ENCODE measurements around the gene DNAJC16. TPM values are rescaled to one million over a fixed set of nuclear protein-coding genes. Genes with fewer than 3 reads are reported as not detected.
A peak's percentile ranks its signal among the peaks of the same experiment; 100 is the strongest.
"Not testable (repeated sequence)": the region's sequence is repeated elsewhere in the genome, so short reads cannot be mapped to it uniquely, and the experiment has no call there.

DNAJC16 gene
- total RNA-seq, 2 experiments from 2014 or later: 13.4 to 15.6 TPM

DNA sequence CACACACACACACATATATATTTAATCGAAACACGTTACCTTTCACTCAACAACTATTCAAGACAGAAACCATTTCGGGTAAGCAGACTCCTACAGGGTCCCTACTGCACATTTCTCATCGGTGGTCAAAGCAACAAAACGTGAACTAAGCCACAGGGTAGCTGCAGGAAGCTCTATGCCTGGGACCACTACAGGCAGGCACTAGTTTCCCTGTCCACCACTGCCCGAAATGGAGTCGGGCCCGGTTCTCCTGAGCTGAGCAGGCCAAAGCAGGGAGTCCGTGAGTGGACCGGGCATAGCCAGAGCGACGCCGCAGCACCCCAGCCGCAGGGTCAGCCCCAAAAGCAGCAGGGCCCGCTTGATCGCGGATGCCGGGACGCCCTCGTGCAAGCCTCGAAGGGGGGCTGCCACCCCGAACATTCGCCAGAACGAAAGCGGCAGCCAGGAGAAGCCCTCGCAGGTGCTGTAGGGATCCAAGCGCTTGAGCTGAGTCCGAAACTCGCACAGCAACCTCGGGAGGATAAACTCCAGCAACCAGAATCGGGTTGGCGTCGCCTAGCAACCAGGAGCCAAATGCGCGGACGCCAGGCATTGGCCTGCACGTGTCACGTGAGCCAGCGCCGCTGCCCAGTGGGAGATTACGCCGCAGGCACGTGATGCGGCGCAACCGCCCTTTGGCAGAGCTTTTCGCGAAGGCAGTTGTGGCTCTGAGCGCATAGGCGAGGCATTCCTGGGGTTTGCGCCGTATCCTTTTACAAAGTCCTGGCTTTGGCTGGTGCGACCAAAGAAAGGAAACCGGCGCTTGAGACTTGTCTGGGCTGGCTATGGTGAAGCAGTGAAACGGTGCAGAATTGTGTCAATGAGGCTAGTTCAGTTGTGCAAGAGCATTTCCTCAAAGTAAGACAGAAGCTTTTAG is 76.7 kb downstream of the DNAJC16 start:
- Mint-ChIP-seq H3K4me3 (peak overlapping the region; percentile 60), H3K27me3 (ENCODE audit: low read depth) (no peaks in the 10 kb centered on the region), H3K36me3 (ENCODE audit: low read depth) (no peaks in the 10 kb centered on the region), H3K27ac (peak overlapping the region; percentile 22), H3K9me3 (ENCODE audit: insufficient read depth) (no peaks in the 10 kb centered on the region), H3K4me1 (ENCODE audit: low read depth) (peaks cover 11% of the 10 kb centered on the region)
- ATAC-seq (peak; percentile 98), DNase-seq (peak; percentile 96)
- ChIA-PET POLR2A (interaction anchor here (0.8 to 1.8 kb wide), 6 partner anchors 15 to 230 kb away, joined by 3 to 7 read pairs (median 4); no protein-coding TSS in a partner anchor), CTCF (interaction anchor here (0.6 to 3.9 kb wide), 4 partner anchors 9 to 14 kb away, joined by 3 to 15 read pairs (median 7); partner anchors contain the start of gene DDI2)

DNA sequence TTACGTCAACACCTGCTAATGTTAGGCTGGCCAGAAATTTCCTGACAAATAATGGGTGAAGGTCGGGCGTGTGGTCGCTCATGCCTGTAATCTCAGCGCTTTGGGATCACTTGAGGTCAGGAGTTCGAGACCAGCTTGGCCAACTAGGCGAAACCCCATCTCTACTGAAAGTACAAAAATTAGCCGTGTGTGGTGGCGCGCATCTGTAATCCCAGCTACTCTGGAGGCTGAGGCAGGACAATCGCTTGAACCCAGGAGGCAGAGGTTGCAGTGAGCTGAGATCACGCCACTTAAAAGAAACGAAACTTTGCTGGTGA is 77.3 kb downstream of the DNAJC16 start:
- H3K27ac Mint-ChIP-seq: peak overlapping the region; percentile 22
- H3K9me3 Mint-ChIP-seq (ENCODE audit: insufficient read depth); H3K36me3 Mint-ChIP-seq (ENCODE audit: low read depth); ATAC-seq; DNase-seq; H3K27me3 Mint-ChIP-seq (ENCODE audit: low read depth): not testable (repeated sequence)
- ChIA-PET CTCF (interaction anchor here (1.4 to 3.9 kb wide), 3 partner anchors 10 to 15 kb away, joined by 5 to 15 read pairs (median 9); partner anchors contain the start of gene DDI2), POLR2A (interaction anchor here (0.8 to 1.8 kb wide), 6 partner anchors 14 to 243 kb away, joined by 3 to 7 read pairs (median 4); partner anchors contain the start of gene SPEN)
- peaks cover 11% of the 10 kb centered on the region for H3K4me1 Mint-ChIP-seq (ENCODE audit: low read depth)
- peak overlapping the region; percentile 60 for H3K4me3 Mint-ChIP-seq

DNA sequence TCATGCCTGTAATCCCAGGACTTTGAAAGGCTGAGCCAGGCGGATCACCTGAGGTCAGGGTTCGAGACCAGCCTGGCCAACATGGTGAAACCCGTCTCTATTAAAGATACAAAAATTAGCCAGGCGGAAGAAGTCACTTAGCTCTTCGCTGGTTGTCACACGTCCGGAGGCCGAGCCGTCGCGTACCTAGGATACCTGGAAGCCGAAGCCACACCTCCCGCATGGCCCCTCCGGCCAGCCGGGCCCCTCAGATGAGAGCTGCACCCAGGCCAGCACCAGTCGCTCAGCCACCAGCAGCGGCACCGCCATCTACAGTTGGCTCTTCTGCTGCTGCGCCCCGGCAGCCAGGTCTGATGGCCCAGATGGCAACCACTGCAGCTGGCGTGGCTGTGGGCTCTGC is 77.8 kb downstream of the DNAJC16 start:
- DNase-seq; H3K4me3 Mint-ChIP-seq; H3K27ac Mint-ChIP-seq; H3K36me3 Mint-ChIP-seq (ENCODE audit: low read depth); ATAC-seq; H3K27me3 Mint-ChIP-seq (ENCODE audit: low read depth); H3K9me3 Mint-ChIP-seq (ENCODE audit: insufficient read depth): not testable (repeated sequence)
- ChIA-PET CTCF (interaction anchor here (1.4 to 3.9 kb wide), 3 partner anchors 10 to 15 kb away, joined by 5 to 15 read pairs (median 9); partner anchors contain the start of gene DDI2), POLR2A (interaction anchor here (0.8 to 1.8 kb wide), 3 partner anchors 25 to 243 kb away, joined by 4 to 5 read pairs (median 5); partner anchors contain the start of gene SPEN)
- peaks cover 11% of the 10 kb centered on the region for H3K4me1 Mint-ChIP-seq (ENCODE audit: low read depth)

DNA sequence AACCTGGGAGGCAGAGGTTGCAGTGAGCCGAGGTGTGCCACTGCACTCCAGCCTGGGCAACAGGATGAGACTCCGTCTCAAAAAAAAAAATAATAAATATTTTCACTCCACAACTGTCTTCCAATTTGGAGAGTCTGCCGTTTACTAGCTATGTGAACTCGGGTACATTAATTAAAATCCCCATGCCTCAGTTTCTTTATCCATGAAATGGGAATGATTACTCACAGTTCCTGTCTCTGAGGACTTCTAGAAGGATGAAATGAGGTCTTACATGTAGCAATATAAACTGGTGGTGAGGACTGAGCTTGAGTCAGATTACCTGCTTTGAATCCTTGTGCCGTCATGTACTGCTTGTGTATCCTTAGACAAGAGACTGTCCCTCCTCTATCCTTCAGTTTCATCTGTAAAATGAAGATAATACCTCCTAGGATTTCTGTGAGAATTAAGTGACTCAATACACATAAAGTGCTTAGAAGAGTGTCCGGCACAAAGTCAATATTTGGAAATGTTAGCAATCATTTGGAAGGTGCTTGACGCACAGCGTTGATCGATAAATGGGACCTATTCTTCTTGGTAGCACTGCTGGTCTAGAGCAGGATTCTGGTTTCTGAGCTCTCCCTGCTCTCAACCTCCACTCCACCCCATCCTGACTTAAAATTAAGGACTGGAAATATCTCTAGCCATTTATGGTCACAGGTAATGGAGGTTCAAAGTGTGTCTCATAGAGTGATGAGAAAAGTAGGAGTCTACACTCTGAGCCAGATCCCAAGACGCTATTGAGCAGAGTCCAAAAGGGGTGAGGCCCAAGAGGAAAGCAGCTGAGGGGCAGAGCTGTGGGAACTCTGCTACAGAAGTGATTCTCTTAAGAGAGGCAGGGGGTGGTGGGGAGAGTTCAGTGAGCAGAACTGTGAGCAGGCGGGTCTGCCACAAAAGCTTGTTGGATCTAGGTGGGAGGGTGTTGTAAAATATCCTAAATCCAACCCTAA is 79.0 kb downstream of the DNAJC16 start:
- Mint-ChIP-seq H3K27me3 (ENCODE audit: low read depth) (no peaks in the 10 kb centered on the region), H3K4me1 (ENCODE audit: low read depth) (peaks cover 11% of the 10 kb centered on the region), H3K27ac (no peak overlapping the region), H3K36me3 (ENCODE audit: low read depth) (no peaks in the 10 kb centered on the region), H3K4me3 (no peak overlapping the region), H3K9me3 (ENCODE audit: insufficient read depth) (no peaks in the 10 kb centered on the region)
- CTCF ChIA-PET: interaction anchor here (0.9 to 3.9 kb wide), 2 partner anchors 11 to 136 kb away, joined by 3 to 15 read pairs; partner anchors contain the start of gene DDI2
- POLR2A ChIA-PET: interaction anchor here (0.6 kb wide), 1 partner anchor 332 kb away, joined by 5 read pairs; no protein-coding TSS in a partner anchor
- ATAC-seq (no peak), DNase-seq (no peak)

DNA sequence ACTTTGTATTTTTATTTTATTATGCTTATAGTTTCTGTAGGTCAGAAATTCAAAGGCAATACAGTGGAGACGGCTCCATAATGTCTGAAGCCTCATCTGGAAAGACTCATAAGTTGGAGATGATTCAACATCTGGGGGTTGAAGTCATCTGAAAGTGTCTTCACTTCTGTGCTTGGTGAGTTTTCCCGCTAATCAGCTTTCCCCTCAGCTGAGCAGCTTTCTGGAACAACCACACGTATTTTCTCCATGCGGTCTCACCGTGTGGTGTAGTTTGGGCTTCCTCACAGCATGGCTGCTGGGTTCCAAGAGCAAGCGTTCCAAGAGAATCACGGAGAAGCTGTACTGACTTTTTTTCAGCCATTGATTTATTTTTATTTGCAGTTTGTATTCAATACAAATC is 83.0 kb downstream of the DNAJC16 start:
- Mint-ChIP-seq H3K27ac (no peak overlapping the region), H3K36me3 (ENCODE audit: low read depth) (no peaks in the 10 kb centered on the region), H3K27me3 (ENCODE audit: low read depth) (no peaks in the 10 kb centered on the region), H3K4me1 (ENCODE audit: low read depth) (no peaks in the 10 kb centered on the region), H3K9me3 (ENCODE audit: insufficient read depth) (no peaks in the 10 kb centered on the region), H3K4me3 (no peak overlapping the region)
- ChIA-PET POLR2A (no interaction called here), CTCF (no interaction called here)
- no peak for ATAC-seq
- DNase-seq: no peak

DNA sequence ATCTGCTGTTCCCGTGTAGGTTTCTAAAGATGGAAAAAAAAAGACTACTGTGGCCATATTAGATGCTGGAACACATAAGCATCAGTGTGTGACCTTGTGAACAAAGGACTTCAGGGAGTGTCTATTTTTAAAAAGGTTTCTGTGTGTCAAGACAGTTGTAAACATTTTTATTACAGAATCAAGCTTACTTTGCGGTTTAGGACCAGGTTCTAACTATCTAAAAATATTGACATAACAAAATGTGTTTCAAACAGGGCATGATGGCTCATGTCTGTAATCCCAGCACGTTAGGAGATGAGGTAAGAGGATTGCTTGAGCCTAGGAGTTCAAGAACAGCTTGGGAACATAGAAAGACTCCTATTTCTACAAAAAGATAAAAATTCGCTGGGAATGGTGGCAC is 83.5 kb downstream of the DNAJC16 start:
- Mint-ChIP-seq H3K4me1 (ENCODE audit: low read depth) (no peaks in the 10 kb centered on the region), H3K27me3 (ENCODE audit: low read depth) (no peaks in the 10 kb centered on the region), H3K9me3 (ENCODE audit: insufficient read depth) (no peaks in the 10 kb centered on the region), H3K4me3 (no peak overlapping the region), H3K36me3 (ENCODE audit: low read depth) (no peaks in the 10 kb centered on the region), H3K27ac (no peak overlapping the region)
- DNase-seq: no peak
- ChIA-PET POLR2A (no interaction called here), CTCF (no interaction called here)
- no peak for ATAC-seq

DNA sequence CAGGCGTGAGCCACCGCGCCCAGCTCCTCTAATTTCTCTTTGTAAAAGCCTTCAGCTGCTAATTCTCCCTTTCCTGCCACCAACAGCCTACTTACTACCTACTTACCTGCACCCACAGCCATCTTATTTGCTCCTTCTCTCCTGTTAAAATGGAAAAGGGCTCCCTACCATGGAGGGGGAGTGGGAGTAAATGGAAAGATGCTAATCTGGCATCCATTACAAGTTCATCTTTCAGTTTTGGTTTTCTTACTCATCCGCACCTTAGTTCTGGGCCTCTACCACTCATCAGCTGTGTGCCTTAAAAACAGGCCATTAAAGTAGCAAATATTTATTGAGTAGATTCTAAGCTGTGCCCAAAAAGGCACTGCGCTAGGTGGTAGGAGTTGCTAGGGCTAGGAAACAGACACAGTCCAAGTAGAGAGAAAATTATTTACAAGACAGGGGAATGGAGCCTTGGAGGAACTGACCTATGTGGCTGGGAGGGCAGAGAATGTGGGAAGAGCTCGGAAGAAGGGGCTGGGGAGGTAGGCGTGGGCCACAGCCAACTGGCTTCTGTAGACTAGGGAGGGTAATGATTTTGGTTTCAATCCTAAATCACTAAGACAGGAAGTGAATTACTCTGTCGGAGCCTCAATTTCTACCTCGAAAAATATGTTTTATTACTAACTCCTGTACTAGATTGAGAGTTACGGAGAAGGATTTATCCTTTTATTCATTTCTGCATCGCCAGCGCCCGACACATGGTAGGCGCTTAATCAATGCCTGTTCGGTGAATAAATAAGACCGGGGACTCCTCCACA is 89.9 kb downstream of the DNAJC16 start:
- Mint-ChIP-seq H3K9me3 (ENCODE audit: insufficient read depth) (no peaks in the 10 kb centered on the region), H3K4me1 (ENCODE audit: low read depth) (peaks cover 34% of the 10 kb centered on the region), H3K27me3 (ENCODE audit: low read depth) (no peaks in the 10 kb centered on the region), H3K27ac (peak overlapping the region; percentile 85), H3K4me3 (peak overlapping the region; percentile 93), H3K36me3 (ENCODE audit: low read depth) (peaks cover 10% of the 10 kb centered on the region)
- ChIA-PET POLR2A (interaction anchor here (1.1 to 1.2 kb wide), 2 partner anchors 18 to 34 kb away, joined by 3 read pairs; no protein-coding TSS in a partner anchor), CTCF (interaction anchor here (0.6 to 3.3 kb wide), 2 partner anchors 13 to 122 kb away, joined by 3 to 15 read pairs; no protein-coding TSS in a partner anchor)
- peak; percentile 8 for ATAC-seq
- DNase-seq: no peak

DNA sequence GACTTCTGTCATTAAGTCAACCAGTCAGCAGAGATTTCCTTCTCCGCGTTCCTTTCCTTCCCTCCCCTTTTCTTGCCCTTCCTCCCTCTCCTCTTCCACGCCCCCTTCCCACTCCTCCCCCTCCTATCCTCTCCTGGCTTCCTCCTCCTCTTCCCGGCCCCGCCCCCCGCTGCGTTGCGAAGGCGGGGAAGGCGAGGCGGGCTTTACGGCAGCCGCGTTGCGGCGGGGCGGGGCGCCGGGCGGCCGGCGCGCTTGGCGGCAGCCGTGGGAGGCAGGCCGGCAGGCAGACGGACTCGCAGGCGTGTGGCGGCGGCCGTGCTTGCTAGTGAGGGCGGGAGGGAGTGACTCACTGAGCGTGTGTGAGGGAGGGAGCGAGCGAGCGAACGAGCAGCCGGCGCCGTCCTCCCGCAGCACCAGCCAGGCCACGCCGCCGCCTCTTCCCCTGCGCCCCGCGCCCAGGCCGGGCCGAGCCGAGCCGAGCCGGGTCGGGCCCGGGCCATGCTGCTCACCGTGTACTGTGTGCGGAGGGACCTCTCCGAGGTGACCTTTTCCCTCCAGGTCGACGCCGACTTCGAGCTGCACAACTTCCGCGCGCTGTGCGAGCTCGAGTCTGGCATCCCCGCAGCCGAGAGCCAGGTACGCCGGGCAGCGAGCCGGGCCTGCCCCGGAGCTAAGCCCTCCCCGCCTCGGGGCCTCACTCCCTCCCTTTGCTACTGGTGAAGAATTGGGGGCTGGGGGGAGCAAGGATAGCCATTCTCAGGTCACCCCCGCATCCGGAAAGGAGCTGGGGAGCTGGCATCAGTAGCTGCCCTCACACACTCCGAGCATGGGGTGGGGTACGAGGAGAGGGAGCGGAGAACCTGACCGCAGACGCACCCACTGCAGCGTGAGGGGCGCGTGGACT is 90.8 kb downstream of the DNAJC16 start, which contains the start of gene DDI2:
Gene DDI2 (plus strand): TSS at position 286 of the 904 bp plus-strand sequence. CDS start 213 bp downstream, at position 499.
- ChIA-PET POLR2A (interaction anchor here (0.6 to 1.8 kb wide), 11 partner anchors 10 to 348 kb away, joined by 3 to 16 read pairs (median 4); no protein-coding TSS in a partner anchor), CTCF (interaction anchor here (0.8 to 3.3 kb wide), 5 partner anchors 14 to 124 kb away, joined by 3 to 15 read pairs (median 6); no protein-coding TSS in a partner anchor)
- DNase-seq: peak; percentile 94
- Mint-ChIP-seq H3K27me3 (ENCODE audit: low read depth) (no peaks in the 10 kb centered on the region), H3K4me1 (ENCODE audit: low read depth) (peaks cover 37% of the 10 kb centered on the region), H3K9me3 (ENCODE audit: insufficient read depth) (no peaks in the 10 kb centered on the region), H3K27ac (peak within 1 kb of the TSS; percentile 85), H3K4me3 (peak within 1 kb of the TSS; percentile 93), H3K36me3 (ENCODE audit: low read depth) (peaks cover 12% of the 10 kb centered on the region)
- ATAC-seq: peak; percentile 94

DNA sequence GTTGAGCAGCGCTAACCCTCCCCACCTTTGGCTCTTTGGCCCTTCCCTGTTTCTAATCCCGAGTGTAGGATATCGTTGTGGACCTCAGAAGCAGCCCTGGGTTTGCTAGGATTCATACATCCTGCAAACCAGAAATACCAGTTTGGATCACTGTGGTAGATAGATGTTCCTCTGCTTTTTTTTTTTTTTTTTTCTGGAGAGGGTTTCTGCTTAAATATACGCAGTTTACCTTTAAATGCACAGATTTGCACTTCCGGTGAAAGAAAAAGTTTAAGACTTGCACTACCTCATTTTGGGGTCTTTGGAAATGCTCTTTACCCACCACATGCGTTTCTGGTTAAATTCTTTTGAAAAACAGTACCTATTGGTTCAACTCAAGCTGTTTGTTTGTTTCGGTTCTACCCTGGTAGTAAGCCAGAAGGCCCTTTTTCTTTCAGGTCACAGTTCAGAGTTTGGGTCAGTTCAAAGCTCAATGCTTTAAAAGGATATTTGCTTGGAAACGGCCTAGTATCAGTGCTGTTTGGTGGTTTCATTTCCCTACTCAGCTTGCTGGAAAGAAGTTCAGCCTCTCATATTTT is 91.5 kb downstream of the DNAJC16 start:
- peaks cover 42% of the 10 kb centered on the region for H3K4me1 Mint-ChIP-seq (ENCODE audit: low read depth)

More for the DNA sequence above, 91.5 kb downstream of the DNAJC16 start:
- CTCF ChIA-PET: interaction anchor here (0.8 to 3.3 kb wide), 5 partner anchors 14 to 123 kb away, joined by 3 to 15 read pairs (median 6); no protein-coding TSS in a partner anchor
- ATAC-seq: no peak
- H3K27me3 Mint-ChIP-seq (ENCODE audit: low read depth): no peaks in the 10 kb centered on the region
- H3K27ac Mint-ChIP-seq: peak overlapping the region; percentile 85
- H3K4me3 Mint-ChIP-seq: peak overlapping the region; percentile 93
- peaks cover 14% of the 10 kb centered on the region for H3K36me3 Mint-ChIP-seq (ENCODE audit: low read depth)
- DNase-seq: no peak
- POLR2A ChIA-PET: interaction anchor here (0.6 to 1.8 kb wide), 11 partner anchors 9 to 348 kb away, joined by 3 to 16 read pairs (median 4); no protein-coding TSS in a partner anchor
- H3K9me3 Mint-ChIP-seq (ENCODE audit: insufficient read depth): no peaks in the 10 kb centered on the region

Measured in activated CD8-positive, alpha-beta T cell treated with anti-CD3 and anti-CD28 coated beads, Interleukin-2, amount 10 ng/mL, durations not matched to agents 7 days and 5 days (primary cell).